ENCODE data around the gene ANGPTL7. TPM values are rescaled to one million over a fixed set of nuclear protein-coding genes. Genes with fewer than 3 reads are reported as not detected.
"Not testable (repeated sequence)": the region's sequence is repeated elsewhere in the genome, so short reads cannot be mapped to it uniquely, and the experiment has no call there.

ANGPTL7 gene
- total RNA-seq, 1 donor from 2014 or later = not detected

DNA sequence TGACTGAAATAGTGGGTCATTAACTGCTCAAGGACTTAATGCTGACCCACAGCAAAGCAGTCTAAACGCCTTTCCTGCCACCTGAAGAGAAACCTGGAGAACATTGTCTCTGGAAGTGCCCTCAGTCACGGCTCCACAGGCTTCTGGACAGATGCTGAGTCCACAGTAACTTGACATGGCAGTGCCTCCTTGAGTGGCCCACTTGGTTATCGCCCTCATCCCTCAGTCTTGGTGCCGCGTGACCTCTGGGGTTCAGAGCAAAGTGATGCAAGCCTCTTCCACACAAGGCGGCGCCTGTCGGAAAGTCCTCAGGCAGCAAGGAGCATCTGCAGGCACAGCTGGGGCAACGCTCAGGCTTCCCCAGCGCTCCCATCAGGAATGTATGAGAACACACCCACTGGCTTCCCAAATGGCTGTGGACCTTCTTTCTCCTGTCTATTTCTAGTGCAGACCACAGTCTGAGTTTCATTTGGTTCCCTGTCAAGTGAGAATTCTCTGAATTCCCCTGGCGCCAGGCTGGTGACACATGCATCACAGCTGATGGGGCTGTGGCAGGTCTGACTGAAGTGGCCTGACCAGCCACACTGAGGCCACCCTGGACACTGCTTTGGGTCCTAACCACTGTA, 13.0 kb upstream of the ANGPTL7 start:
- no peak overlapping the region for H3K27ac Mint-ChIP-seq
- POLR2A ChIA-PET = interaction anchor here (0.6 kb wide), 1 partner anchor 31 kb away, joined by 4 read pairs; no protein-coding TSS in a partner anchor
- intact Hi-C loops (cut with micrococcal nuclease) = no loop called here

DNA sequence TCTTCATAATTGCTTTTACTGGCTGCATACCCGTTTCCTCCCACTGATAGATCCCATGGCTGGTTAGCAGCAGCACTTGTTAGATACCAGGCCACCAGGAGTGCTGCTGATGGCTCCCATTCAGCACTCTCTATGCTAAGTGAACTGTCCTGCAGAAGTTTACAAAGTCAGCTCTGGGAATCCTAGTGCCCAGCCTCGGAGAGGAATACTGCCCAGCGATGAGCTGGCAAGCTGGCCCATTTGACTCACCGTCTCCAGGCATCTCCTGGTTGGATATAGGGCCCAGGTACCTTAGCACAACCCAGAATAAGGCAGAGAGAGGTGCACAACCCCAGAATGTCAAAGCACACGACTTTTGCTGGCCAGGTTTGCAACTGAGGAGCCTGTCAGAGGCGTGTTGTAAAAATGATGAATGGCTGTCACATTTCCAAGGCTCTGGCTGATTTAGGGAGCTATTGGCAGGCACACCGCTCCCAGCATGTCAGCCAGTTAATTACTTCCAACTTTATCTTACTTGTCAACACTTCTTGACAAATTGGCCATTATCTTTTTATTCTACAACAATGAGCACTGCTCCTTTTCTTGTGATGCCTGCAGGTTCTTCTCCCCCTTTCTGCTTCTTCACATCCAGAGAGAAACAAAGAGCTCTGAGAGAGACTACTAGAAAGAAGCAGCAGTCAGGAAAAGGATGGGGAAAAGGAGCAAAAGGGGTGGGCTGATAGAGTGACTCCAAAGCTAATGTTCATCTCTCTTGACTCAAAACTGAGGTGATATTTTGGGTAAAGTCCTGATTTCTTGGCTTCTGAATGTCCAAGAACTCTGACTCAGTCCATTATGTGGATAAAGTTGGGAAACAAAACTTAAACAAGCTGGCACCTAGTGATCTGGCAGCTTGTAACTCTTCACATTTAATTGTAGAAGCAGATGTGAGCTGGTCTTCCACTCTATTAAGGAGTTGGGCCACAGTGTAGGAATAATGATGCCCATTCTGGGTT, 10.8 kb upstream of the ANGPTL7 start:
- intact Hi-C loops (cut with micrococcal nuclease) = no loop called here
- POLR2A ChIA-PET = no interaction called here
- TF ChIP-seq, protein P1, sequence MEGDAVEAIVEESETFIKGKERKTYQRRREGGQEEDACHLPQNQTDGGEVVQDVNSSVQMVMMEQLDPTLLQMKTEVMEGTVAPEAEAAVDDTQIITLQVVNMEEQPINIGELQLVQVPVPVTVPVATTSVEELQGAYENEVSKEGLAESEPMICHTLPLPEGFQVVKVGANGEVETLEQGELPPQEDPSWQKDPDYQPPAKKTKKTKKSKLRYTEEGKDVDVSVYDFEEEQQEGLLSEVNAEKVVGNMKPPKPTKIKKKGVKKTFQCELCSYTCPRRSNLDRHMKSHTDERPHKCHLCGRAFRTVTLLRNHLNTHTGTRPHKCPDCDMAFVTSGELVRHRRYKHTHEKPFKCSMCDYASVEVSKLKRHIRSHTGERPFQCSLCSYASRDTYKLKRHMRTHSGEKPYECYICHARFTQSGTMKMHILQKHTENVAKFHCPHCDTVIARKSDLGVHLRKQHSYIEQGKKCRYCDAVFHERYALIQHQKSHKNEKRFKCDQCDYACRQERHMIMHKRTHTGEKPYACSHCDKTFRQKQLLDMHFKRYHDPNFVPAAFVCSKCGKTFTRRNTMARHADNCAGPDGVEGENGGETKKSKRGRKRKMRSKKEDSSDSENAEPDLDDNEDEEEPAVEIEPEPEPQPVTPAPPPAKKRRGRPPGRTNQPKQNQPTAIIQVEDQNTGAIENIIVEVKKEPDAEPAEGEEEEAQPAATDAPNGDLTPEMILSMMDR (IDR thresholded peaks at IDR 0.05) = no peak
- no peak for ATAC-seq (ENCODE audit: low read depth)
- H3K4me1 Mint-ChIP-seq = no peaks in the 10 kb centered on the region
- CTCF ChIA-PET = no interaction called here
- peaks cover 58% of the 10 kb centered on the region for H3K36me3 Mint-ChIP-seq (ENCODE audit: low read depth)
- H3K4me3 Mint-ChIP-seq = no peak overlapping the region
- H3K27ac Mint-ChIP-seq = no peak overlapping the region
- no peak for DNase-seq
- no peaks in the 10 kb centered on the region for H3K27me3 Mint-ChIP-seq
- H3K9me3 Mint-ChIP-seq = no peaks in the 10 kb centered on the region

More for the DNA sequence above, 13.0 kb upstream of the ANGPTL7 start:
- Mint-ChIP-seq H3K27me3 (no peaks in the 10 kb centered on the region), H3K9me3 (no peaks in the 10 kb centered on the region), H3K36me3 (ENCODE audit: low read depth) (peaks cover 52% of the 10 kb centered on the region), H3K4me3 (no peak overlapping the region), H3K4me1 (no peaks in the 10 kb centered on the region)
- CTCF ChIA-PET = no interaction called here
- TF ChIP-seq, protein P1 (IDR thresholded peaks at IDR 0.05) = no peak
- DNase-seq (no peak), ATAC-seq (ENCODE audit: low read depth) (no peak)

DNA sequence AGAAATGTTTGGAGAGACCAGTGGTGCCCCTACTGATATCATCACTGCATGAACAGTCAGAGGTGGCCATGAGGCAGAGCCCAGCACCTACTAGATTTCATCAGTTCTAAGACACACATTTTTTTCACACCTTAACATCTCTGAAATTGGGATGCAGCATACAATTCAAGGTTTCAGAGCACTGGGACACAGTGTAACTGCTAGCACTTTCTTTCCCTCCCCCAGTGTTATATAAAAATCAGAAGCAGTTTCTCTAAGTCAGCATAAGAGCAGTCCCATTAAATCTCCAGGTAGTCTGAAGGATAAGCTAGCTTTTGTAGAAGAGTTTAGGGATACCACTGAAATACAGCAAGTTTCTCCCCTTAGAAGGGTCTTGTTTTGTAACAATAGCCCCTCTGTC, 10.0 kb upstream of the ANGPTL7 start:
- H3K27me3 Mint-ChIP-seq = no peaks in the 10 kb centered on the region
- ChIA-PET POLR2A (no interaction called here), CTCF (no interaction called here)
- intact Hi-C loops (cut with micrococcal nuclease) = no loop called here
- no peak overlapping the region for H3K4me3 Mint-ChIP-seq
- H3K4me1 Mint-ChIP-seq = no peaks in the 10 kb centered on the region
- ATAC-seq (ENCODE audit: low read depth) (no peak), DNase-seq (no peak)
- no peaks in the 10 kb centered on the region for H3K9me3 Mint-ChIP-seq
- H3K27ac Mint-ChIP-seq = no peak overlapping the region
- TF ChIP-seq, protein P1 (IDR thresholded peaks at IDR 0.05) = no peak
- peaks cover 60% of the 10 kb centered on the region for H3K36me3 Mint-ChIP-seq (ENCODE audit: low read depth)

DNA sequence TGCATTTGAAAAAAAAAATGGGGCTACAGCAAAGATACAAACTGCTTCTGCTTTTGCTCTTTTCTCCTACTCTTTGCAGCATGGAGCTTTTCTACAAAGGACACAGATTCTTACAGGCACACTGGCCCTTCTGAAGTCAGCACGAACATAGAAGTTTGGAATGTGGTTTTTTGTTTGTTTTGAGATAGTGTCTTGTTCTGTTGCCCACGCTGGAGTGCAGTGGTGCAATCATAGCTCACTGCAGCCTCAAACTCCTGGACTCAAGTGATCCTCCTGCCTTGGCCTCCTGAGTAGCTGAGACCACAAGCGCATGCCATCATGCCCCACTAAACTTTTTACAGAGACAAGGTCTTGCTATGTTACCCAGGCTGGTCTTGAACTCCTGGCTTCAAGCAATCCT, 9.4 kb upstream of the ANGPTL7 start:
- DNase-seq; H3K4me3 Mint-ChIP-seq; H3K4me1 Mint-ChIP-seq; H3K9me3 Mint-ChIP-seq; POLR2A ChIA-PET; ATAC-seq (ENCODE audit: low read depth); H3K27ac Mint-ChIP-seq; intact Hi-C loops (cut with micrococcal nuclease); H3K27me3 Mint-ChIP-seq; CTCF ChIA-PET: not testable (repeated sequence)
- H3K36me3 Mint-ChIP-seq (ENCODE audit: low read depth) = peaks cover 63% of the 10 kb centered on the region

DNA sequence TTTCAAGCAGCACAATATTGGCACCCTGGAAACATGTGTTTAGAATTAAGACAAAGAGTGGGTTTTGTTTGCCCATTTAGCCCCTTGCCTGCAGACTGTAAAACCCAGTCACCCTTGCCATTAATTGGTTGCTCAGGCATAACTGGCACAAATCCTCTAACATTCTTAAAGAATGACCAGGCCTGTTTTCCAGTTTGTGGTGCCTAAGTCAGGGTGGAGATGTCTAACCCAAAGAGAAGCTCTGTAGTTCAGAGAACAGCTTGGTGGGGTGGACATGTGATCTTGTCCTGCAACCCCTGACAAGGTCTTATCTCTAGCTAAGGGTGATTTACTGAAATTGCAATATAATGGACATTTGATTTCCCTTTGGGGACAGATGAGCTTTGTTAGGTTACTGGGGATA, 8.8 kb upstream of the ANGPTL7 start:
- DNase-seq (no peak), ATAC-seq (ENCODE audit: low read depth) (no peak)
- Mint-ChIP-seq H3K4me3 (no peak overlapping the region), H3K9me3 (no peaks in the 10 kb centered on the region), H3K27me3 (no peaks in the 10 kb centered on the region), H3K27ac (no peak overlapping the region), H3K4me1 (no peaks in the 10 kb centered on the region), H3K36me3 (ENCODE audit: low read depth) (peaks cover 69% of the 10 kb centered on the region)
- ChIA-PET CTCF (no interaction called here), POLR2A (interaction anchor here (0.7 kb wide), 1 partner anchor 1492 kb away, joined by 5 read pairs; no protein-coding TSS in a partner anchor)
- TF ChIP-seq, protein P1 (IDR thresholded peaks at IDR 0.05) = no peak
- intact Hi-C loops (cut with micrococcal nuclease) = no loop called here

Data from activated B cell treated with CpG ODN at 0.5 μM for 24 hours (primary cell).